Neutrophil (primary cell): Measurements from ENCODE around the gene PLA2G15.

Source experiments
- H3K27ac ChIP-seq: fragments of 200-600 bp; sonication (generic); 2 replicates; pipeline ENCODE4 v1.5.1; 2016; ENCODE audit warnings: mild to moderate bottlenecking, moderate library complexity
- H3K27me3 ChIP-seq: fragments of 200-600 bp; sonication (generic); 2 replicates; pipeline ENCODE4 v1.6.0; 2016; ENCODE audit warnings: mild to moderate bottlenecking
- H3K36me3 ChIP-seq: fragments of 200-600 bp; sonication (generic); 2 replicates; pipeline ENCODE4 v1.5.1; 2017
- H3K4me1 ChIP-seq, 2 experiments: fragments of 200-600 bp in 1 of 2; sonication (generic) in 1 of 2; 1 replicate in 1 of 2; 2 replicates in 1 of 2; pipeline versions ENCODE4 v1.5.1 to v1.6.1; 2013 to 2016; ENCODE audit warnings: low read depth in 1 of 2, low read length in 1 of 2, mild to moderate bottlenecking in 1 of 2, moderate library complexity in 1 of 2; ENCODE audit not compliant: control insufficient read depth in 1 of 2, insufficient read depth in 1 of 2
- H3K4me3 ChIP-seq, 2 experiments: fragments of 200-600 bp in 1 of 2; sonication (generic) in 1 of 2; 1 replicate in 1 of 2; 2 replicates in 1 of 2; pipeline ENCODE4 v1.5.1; 2013 to 2016; ENCODE audit warnings: low read depth in 1 of 2, low read length in 1 of 2, mild to moderate bottlenecking in 1 of 2, moderate library complexity in 1 of 2
- H3K9me3 ChIP-seq: fragments of 200-600 bp; sonication (generic); 2 replicates; pipeline ENCODE4 v1.5.1; 2016
- TF ChIP-seq, protein P1 (sequence below): fragments of 200-600 bp; sonication (generic); IDR thresholded peaks from 2 replicates; pipeline ENCODE4 v1.5.1; 2016; ENCODE audit warnings: antibody characterized with exemption

PLA2G15 gene

DNA sequence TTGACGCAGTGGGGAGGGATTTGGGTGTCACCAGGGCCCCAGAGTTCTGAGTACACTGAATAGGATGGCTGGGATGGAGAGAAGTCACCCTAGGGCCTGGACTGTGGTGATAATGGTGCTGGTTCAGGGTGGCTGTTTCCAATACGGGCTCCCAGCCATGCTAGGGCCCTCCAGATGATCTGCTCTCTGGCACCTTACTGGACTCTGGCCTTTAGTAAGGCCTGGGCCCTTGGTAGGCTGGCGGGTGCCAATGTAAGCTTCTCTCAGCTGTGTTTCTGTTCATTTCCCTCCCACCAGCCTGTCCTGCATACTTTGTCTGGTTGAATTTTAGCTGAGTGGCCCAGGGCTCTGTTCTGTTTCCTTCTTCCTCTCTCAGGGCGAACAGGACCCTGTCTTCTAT, 2.8 kb downstream of the PLA2G15 start:
- no peaks in the 10 kb centered on the region for H3K9me3 ChIP-seq
- TF ChIP-seq, protein P1, sequence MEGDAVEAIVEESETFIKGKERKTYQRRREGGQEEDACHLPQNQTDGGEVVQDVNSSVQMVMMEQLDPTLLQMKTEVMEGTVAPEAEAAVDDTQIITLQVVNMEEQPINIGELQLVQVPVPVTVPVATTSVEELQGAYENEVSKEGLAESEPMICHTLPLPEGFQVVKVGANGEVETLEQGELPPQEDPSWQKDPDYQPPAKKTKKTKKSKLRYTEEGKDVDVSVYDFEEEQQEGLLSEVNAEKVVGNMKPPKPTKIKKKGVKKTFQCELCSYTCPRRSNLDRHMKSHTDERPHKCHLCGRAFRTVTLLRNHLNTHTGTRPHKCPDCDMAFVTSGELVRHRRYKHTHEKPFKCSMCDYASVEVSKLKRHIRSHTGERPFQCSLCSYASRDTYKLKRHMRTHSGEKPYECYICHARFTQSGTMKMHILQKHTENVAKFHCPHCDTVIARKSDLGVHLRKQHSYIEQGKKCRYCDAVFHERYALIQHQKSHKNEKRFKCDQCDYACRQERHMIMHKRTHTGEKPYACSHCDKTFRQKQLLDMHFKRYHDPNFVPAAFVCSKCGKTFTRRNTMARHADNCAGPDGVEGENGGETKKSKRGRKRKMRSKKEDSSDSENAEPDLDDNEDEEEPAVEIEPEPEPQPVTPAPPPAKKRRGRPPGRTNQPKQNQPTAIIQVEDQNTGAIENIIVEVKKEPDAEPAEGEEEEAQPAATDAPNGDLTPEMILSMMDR = no peak
- H3K4me3 ChIP-seq = no peak overlapping the region
- H3K4me1 ChIP-seq = peaks cover 25 to 33% of the 10 kb centered on the region in 2 experiments
- no peaks in the 10 kb centered on the region for H3K36me3 ChIP-seq
- no peaks in the 10 kb centered on the region for H3K27me3 ChIP-seq
- no peak overlapping the region for H3K27ac ChIP-seq

GRCh38 chr16:68249371-68249770, 4.2 kb downstream of the PLA2G15 start:
- no peak overlapping the region for H3K4me3 ChIP-seq
- TF ChIP-seq, protein P1 = no peak
- peaks cover 22 to 31% of the 10 kb centered on the region in 2 experiments for H3K4me1 ChIP-seq
- H3K36me3 ChIP-seq = peaks cover 3% of the 10 kb centered on the region
- no peaks in the 10 kb centered on the region for H3K9me3 ChIP-seq
- no peaks in the 10 kb centered on the region for H3K27me3 ChIP-seq
- H3K27ac ChIP-seq = no peak overlapping the region

- H3K27me3 ChIP-seq = no peaks in the 10 kb centered on the region
- H3K4me1 ChIP-seq = peaks cover 11 to 18% of the 10 kb centered on the region in 2 experiments
- no peak overlapping the region for H3K4me3 ChIP-seq
- TF ChIP-seq, protein P1 = no peak
- H3K36me3 ChIP-seq = peaks cover 5% of the 10 kb centered on the region
- no peaks in the 10 kb centered on the region for H3K9me3 ChIP-seq
- H3K27ac ChIP-seq = no peak overlapping the region
These were observed 5.8 kb downstream of the PLA2G15 start for GRCh38 chr16:68250951-68251350.

- Histone ChIP-seq H3K27me3 (no peaks in the 10 kb centered on the region), H3K27ac (no peak overlapping the region), H3K9me3 (no peaks in the 10 kb centered on the region), H3K4me3 (no peak overlapping the region), H3K4me1 (peaks cover 8 to 10% of the 10 kb centered on the region in 2 experiments), H3K36me3 (peaks cover 5% of the 10 kb centered on the region)
- TF ChIP-seq, protein P1 = no peak
These were observed 6.7 kb downstream of the PLA2G15 start for GRCh38 chr16:68251832-68252231.

DNA sequence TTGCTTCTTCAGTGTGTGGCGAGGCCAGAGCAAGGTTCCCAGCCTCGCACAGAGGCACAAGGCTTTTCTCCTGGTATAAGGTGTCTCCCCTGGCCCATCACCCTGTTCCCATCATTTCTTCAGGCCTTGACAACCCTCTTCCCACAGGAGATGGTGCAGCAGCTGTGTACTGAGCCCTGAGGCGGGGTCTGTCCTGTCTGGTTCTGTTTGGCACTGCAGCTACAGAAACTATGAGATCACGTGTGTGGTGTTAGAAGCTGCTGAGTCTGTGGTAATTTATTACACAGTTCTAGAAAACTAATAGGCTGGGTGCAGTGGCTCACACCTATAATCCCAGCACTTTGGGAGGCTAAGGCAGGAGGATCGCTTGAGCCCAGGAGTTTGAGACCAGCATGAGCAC, 7.2 kb downstream of the PLA2G15 start:
- Histone ChIP-seq H3K9me3 (no peaks in the 10 kb centered on the region), H3K27me3 (no peaks in the 10 kb centered on the region), H3K4me1 (peaks cover 6 to 8% of the 10 kb centered on the region in 2 experiments), H3K36me3 (peaks cover 5% of the 10 kb centered on the region), H3K27ac (no peak overlapping the region), H3K4me3 (no peak overlapping the region)
- TF ChIP-seq, protein P1 = no peak

DNA sequence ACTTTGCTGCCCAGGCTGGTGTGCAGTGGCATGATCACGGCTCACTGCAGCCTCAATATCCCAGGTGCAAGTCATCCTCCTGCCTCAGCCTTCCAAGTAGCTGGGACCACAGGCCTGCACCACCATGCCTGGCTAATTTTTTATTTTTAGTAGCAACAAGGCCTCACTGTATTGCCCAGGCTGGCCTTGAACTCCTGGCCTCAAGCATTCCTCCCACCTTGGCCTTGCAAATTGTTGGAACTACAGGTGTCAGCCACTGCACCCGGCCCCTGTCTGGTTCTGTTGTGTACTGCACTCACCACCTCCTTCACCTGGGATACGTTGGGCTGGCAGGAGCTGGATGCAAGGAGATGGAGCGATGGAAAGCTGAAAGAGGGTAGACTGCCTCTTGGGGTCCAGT, 8.5 kb downstream of the PLA2G15 start:
- H3K4me1 ChIP-seq = peaks cover 15 to 16% of the 10 kb centered on the region in 2 experiments
- no peak overlapping the region for H3K27ac ChIP-seq
- no peaks in the 10 kb centered on the region for H3K9me3 ChIP-seq
- no peaks in the 10 kb centered on the region for H3K27me3 ChIP-seq
- TF ChIP-seq, protein P1 = no peak
- H3K36me3 ChIP-seq = peaks cover 5% of the 10 kb centered on the region
- H3K4me3 ChIP-seq = no peak overlapping the region
